CD14-positive monocyte (primary cell): ENCODE data around the gene CABP4. TPM values are rescaled to one million over a fixed set of nuclear protein-coding genes. Genes with fewer than 3 reads are reported as not detected.

ENCODE experiments used
- DNase-seq, 3 donors: peaks; one replicate each; pipeline ENCODE4 v3.0.0-alpha.2; 2011 to 2022
- H2AFZ ChIP-seq: 2 replicates; pipeline ENCODE4 v1.6.0; 2012; ENCODE audit warnings: mild to moderate bottlenecking, low read depth, low read length, inconsistent platforms; ENCODE audit not compliant: insufficient read depth, poor library complexity, severe bottlenecking
- H3K27ac ChIP-seq, 2 donors: 1 replicate in 1 of 2; 2 replicates in 1 of 2; pipeline ENCODE4 v1.5.1; 2012 to 2013; ENCODE audit warnings: low read length in 2 of 2, control low read depth in 1 of 2, inconsistent platforms in 1 of 2, low read depth in 1 of 2, mild to moderate bottlenecking in 1 of 2
- H3K27me3 ChIP-seq, 2 donors: one replicate each; pipeline versions ENCODE4 v1.6.0 to v1.6.1; 2011 to 2013; ENCODE audit warnings: low read length in 2 of 2; ENCODE audit not compliant: control insufficient read depth in 2 of 2, insufficient read depth in 2 of 2
- H3K36me3 ChIP-seq, 2 donors: replicated peaks in 1 of 2; 1 replicate in 1 of 2; 2 replicates in 1 of 2; pipeline versions ENCODE4 v1.5.1 to v1.6.1; 2012 to 2013; ENCODE audit warnings: low read length in 2 of 2, control low read depth in 1 of 2, inconsistent platforms in 1 of 2, mild to moderate bottlenecking in 1 of 2; ENCODE audit not compliant: insufficient read depth in 2 of 2, control insufficient read depth in 1 of 2
- H3K4me1 ChIP-seq, 2 donors: 1 replicate in 1 of 2; 2 replicates in 1 of 2; pipeline versions ENCODE4 v1.5.1 to v1.6.1; 2012 to 2013; ENCODE audit warnings: low read length in 2 of 2, control low read depth in 1 of 2, inconsistent platforms in 1 of 2, mild to moderate bottlenecking in 1 of 2, moderate library complexity in 1 of 2; ENCODE audit not compliant: insufficient read depth in 2 of 2, control insufficient read depth in 1 of 2
- H3K4me2 ChIP-seq: replicated peaks from 2 replicates; pipeline ENCODE3; 2012; ENCODE audit warnings: low read length, moderate library complexity, mild to moderate bottlenecking; ENCODE audit not compliant: poor library complexity, severe bottlenecking; ENCODE audit errors: extremely low read depth
- H3K4me3 ChIP-seq, 3 experiments: fragments of 200-600 bp in 1 of 3; sonication (generic) in 1 of 3; replicated peaks in 1 of 3; 1 replicate in 2 of 3; 2 replicates in 1 of 3; pipeline ENCODE4 v1.5.1; 2011 to 2013; ENCODE audit warnings: low read length in 3 of 3, mild to moderate bottlenecking in 3 of 3, control low read depth in 2 of 3, low read depth in 2 of 3, inconsistent platforms in 1 of 3, moderate library complexity in 1 of 3
- H3K79me2 ChIP-seq: 2 replicates; pipeline ENCODE4 v1.6.0; 2012; ENCODE audit warnings: mild to moderate bottlenecking, control low read depth, inconsistent platforms, low read length, moderate library complexity; ENCODE audit not compliant: insufficient read depth
- H3K9ac ChIP-seq: 2 replicates; pipeline ENCODE4 v1.6.0; 2017; ENCODE audit warnings: low read length, mild to moderate bottlenecking; ENCODE audit not compliant: insufficient read depth, poor library complexity, severe bottlenecking
- H3K9me3 ChIP-seq, 2 donors: replicated peaks in 1 of 2; 1 replicate in 1 of 2; 2 replicates in 1 of 2; pipeline versions ENCODE4 v1.5.1 to v1.6.1; 2012 to 2013; ENCODE audit warnings: low read length in 2 of 2, control low read depth in 1 of 2; ENCODE audit not compliant: control insufficient read depth in 1 of 2, insufficient read depth in 1 of 2
- H4K20me1 ChIP-seq: 2 replicates; pipeline ENCODE4 v1.6.0; 2012; ENCODE audit warnings: mild to moderate bottlenecking, low read length, control low read depth, moderate library complexity; ENCODE audit not compliant: insufficient read depth
- H3K27ac Mint-ChIP-seq, 7 donors: one replicate each; pipeline ENCODE4 v1.8.0; 2020; ENCODE audit warnings: mild to moderate bottlenecking in 7 of 7, mixed read lengths in 7 of 7, moderate library complexity in 6 of 7, inconsistent platforms in 2 of 7
- H3K27me3 Mint-ChIP-seq, 3 donors: one replicate each; pipeline ENCODE4 v1.8.0; 2021 to 2022; ENCODE audit warnings: low read depth in 3 of 3, mild to moderate bottlenecking in 3 of 3, mixed read lengths in 3 of 3, moderate library complexity in 3 of 3, inconsistent platforms in 1 of 3
- H3K36me3 Mint-ChIP-seq, 2 donors: one replicate each; pipeline ENCODE4 v1.8.0; 2020; ENCODE audit warnings: mixed read lengths in 2 of 2, inconsistent platforms in 1 of 2, mild to moderate bottlenecking in 1 of 2
- H3K4me1 Mint-ChIP-seq: one replicate; pipeline ENCODE4 v1.8.0; 2020; ENCODE audit warnings: mild to moderate bottlenecking, mixed read lengths
- H3K4me3 Mint-ChIP-seq, 2 donors: one replicate each; pipeline ENCODE4 v1.8.0; 2020; ENCODE audit warnings: mild to moderate bottlenecking in 2 of 2, mixed read lengths in 2 of 2, moderate library complexity in 1 of 2
- H3K9me3 Mint-ChIP-seq, 7 donors: one replicate each; pipeline ENCODE4 v1.8.0; 2020 to 2022; ENCODE audit warnings: mixed read lengths in 7 of 7, mild to moderate bottlenecking in 6 of 7, moderate library complexity in 6 of 7, inconsistent platforms in 2 of 7
- WGBS: methylation state at CpG from one replicate; pipeline ENCODE4 v1.1.5; 2013; ENCODE audit warnings: missing lambda C conversion rate; ENCODE audit not compliant: insufficient coverage; 5-methylcytosine and 5-hydroxymethylcytosine counted together
- intact Hi-C, 2 donors: fragments of 100-400 bp; cut with micrococcal nuclease; formaldehyde crosslinking; loops; one replicate each; pipeline versions ENCODE4 v1.15.0 to v1.15.1; 2023
- polyA plus RNA-seq, 3 donors: library from polyadenylated mRNA; depleted of rRNA in 1 of 3; unstranded in 2 of 3; stranded (reverse) in 1 of 3; fragments of 300-500 nt in 2 of 3; fragments of >200 nt in 1 of 3; fragmentation: Illumina TruSeq in 2 of 3; gene quantifications; 1 replicate in 2 of 3; 2 replicates in 1 of 3; pipeline ENCODE4 v1.2.3, GENCODE V29; 2012 to 2021
- TF ChIP-seq, protein P1 (sequence below): fragments of 200-600 bp; IDR thresholded peaks from one replicate; pipeline ENCODE4 v1.8.0; 2022; ENCODE audit warnings: antibody characterized with exemption, mild to moderate bottlenecking

Gene CABP4
- polyA plus RNA-seq, 3 donors, result 0.28 to 1.7 TPM; not detected in 1

DNA sequence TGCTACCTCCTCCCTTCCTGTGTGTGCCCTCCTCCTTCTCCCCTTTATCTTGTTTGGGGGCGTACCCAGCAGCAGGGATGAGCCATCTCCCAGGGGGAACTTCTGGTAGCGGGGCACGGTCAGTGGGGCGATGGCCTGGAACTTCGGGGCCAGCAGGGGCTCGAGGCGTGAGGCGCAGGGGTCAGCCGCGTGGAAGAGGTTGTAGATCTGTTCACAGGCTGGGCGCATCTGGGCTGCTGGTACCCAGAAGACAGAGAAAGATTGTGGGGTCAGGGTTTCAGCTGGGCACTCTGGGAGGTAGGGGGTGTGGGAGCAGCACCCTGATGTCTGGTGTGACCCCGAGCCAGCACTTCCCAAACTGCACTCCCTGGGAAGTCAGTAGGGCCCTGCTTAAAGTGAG is 41.0 kb downstream of the CABP4 start:
- H3K9me3 ChIP-seq, result no peaks in the 10 kb centered on the region
- H3K9ac ChIP-seq, result no peak overlapping the region
- Mint-ChIP-seq H3K27ac (peak overlapping the region in 2 of 7 donors; percentile 42 to 53), H3K4me1 (peaks cover 7% of the 10 kb centered on the region), H3K4me3 (no peak overlapping the region), H3K27me3 (no peaks in the 10 kb centered on the region), H3K36me3 (peaks cover 61 to 95% of the 10 kb centered on the region in 2 donors), H3K9me3 (no peaks in the 10 kb centered on the region)
- H3K27ac ChIP-seq, result no peak overlapping the region
- 95% methylated on average over 12 of the region's 12 CpGs for WGBS
- no peak overlapping the region for H3K4me3 ChIP-seq
- H2AFZ ChIP-seq, result no peak overlapping the region
- H3K79me2 ChIP-seq, result peaks cover 15% of the 10 kb centered on the region
- H3K36me3 ChIP-seq, result peaks cover 86 to 95% of the 10 kb centered on the region in 2 donors
- peaks cover 90% of the 10 kb centered on the region for H4K20me1 ChIP-seq
- DNase-seq, result no peak
- H3K4me1 ChIP-seq, result peaks cover 9 to 10% of the 10 kb centered on the region in 2 donors
- TF ChIP-seq, protein P1, sequence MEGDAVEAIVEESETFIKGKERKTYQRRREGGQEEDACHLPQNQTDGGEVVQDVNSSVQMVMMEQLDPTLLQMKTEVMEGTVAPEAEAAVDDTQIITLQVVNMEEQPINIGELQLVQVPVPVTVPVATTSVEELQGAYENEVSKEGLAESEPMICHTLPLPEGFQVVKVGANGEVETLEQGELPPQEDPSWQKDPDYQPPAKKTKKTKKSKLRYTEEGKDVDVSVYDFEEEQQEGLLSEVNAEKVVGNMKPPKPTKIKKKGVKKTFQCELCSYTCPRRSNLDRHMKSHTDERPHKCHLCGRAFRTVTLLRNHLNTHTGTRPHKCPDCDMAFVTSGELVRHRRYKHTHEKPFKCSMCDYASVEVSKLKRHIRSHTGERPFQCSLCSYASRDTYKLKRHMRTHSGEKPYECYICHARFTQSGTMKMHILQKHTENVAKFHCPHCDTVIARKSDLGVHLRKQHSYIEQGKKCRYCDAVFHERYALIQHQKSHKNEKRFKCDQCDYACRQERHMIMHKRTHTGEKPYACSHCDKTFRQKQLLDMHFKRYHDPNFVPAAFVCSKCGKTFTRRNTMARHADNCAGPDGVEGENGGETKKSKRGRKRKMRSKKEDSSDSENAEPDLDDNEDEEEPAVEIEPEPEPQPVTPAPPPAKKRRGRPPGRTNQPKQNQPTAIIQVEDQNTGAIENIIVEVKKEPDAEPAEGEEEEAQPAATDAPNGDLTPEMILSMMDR, result no peak
- intact Hi-C loops, result no loop called here
- H3K4me2 ChIP-seq, result no peak overlapping the region
- no peaks in the 10 kb centered on the region for H3K27me3 ChIP-seq

DNA sequence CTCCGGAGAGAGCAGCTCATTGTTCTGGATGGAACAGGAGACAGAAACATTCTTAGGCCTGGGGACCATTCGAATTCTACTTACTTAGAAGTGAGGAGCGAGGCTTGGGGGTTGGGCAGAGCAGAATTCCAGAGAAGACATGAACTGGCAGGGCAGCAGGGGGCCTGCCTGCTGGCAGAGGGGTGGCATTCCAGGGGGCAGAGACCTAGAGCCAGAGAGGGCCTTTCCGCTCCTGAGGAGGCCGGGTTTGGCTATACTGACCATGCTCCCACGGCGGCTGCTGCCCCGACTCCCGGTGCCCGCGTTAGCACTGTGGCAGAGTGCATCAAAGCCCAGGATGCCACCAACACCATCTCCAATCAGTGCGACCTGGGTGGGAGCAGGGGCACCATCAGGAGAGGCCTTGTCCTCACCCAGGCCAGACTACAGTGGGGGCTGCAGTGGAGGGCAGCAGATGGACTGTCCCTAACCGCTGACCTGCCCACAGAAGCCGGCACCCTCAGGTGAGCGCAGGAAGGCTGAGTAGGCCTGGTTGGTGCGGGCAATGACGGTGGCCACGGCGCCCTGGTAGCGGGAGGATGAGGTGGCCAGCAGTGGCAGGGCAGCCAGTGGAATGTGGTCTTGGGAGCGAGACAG is 42.6 kb downstream of the CABP4 start:
- no peak overlapping the region for H3K4me2 ChIP-seq
- H3K27me3 Mint-ChIP-seq, result no peaks in the 10 kb centered on the region
- 98% methylated on average over 17 of the region's 21 CpGs for WGBS
- H2AFZ ChIP-seq, result no peak overlapping the region
- TF ChIP-seq, protein P1, result no peak
- intact Hi-C loops, result no loop called here
- no peak overlapping the region for H3K4me3 Mint-ChIP-seq
- peaks cover 71 to 96% of the 10 kb centered on the region in 2 donors for H3K36me3 Mint-ChIP-seq
- H3K9ac ChIP-seq, result no peak overlapping the region
- peaks cover 16% of the 10 kb centered on the region for H3K4me1 Mint-ChIP-seq
- peaks cover 18% of the 10 kb centered on the region for H3K79me2 ChIP-seq
- H3K4me1 ChIP-seq, result peaks cover 17 to 21% of the 10 kb centered on the region in 2 donors
- H3K36me3 ChIP-seq, result peaks cover 85 to 92% of the 10 kb centered on the region in 2 donors
- no peaks in the 10 kb centered on the region for H3K9me3 Mint-ChIP-seq
- H3K27ac Mint-ChIP-seq, result peak overlapping the region in 2 of 7 donors; percentile 15 to 51
- H3K4me3 ChIP-seq, result no peak overlapping the region
- H3K27ac ChIP-seq, result no peak overlapping the region
- H4K20me1 ChIP-seq, result peaks cover 90% of the 10 kb centered on the region
- no peak for DNase-seq
- H3K27me3 ChIP-seq, result no peaks in the 10 kb centered on the region
- no peaks in the 10 kb centered on the region for H3K9me3 ChIP-seq
